ENCODE results near the gene SMARCE1.
A peak's percentile ranks its signal among the peaks of the same experiment; 100 is the strongest.

SMARCE1 gene

GRCh38 chr17:40612599-40613244 is 34.9 kb downstream of the SMARCE1 start:
- H3K4me3 Mint-ChIP-seq = peak overlapping the region; percentile 59
- H3K9me3 Mint-ChIP-seq = no peaks in the 10 kb centered on the region
- peaks cover 9% of the 10 kb centered on the region for H3K27me3 Mint-ChIP-seq
- H3K4me1 Mint-ChIP-seq = peaks cover 93% of the 10 kb centered on the region
- CTCF ChIA-PET = interaction anchor here (1.3 to 4.2 kb wide), 2 partner anchors 15 to 51 kb away, joined by 4 to 133 read pairs; partner anchors contain the start of gene CCR7
- peak; percentile 66 for DNase-seq
- H3K27ac Mint-ChIP-seq = peak overlapping the region; percentile 93
- H3K36me3 Mint-ChIP-seq = peaks cover 1% of the 10 kb centered on the region

GRCh38 chr17:40611840-40612474 is 35.7 kb downstream of the SMARCE1 start:
- Mint-ChIP-seq H3K36me3 (peaks cover 1% of the 10 kb centered on the region), H3K9me3 (no peaks in the 10 kb centered on the region), H3K4me1 (peaks cover 94% of the 10 kb centered on the region), H3K27me3 (peaks cover 6% of the 10 kb centered on the region), H3K27ac (peak overlapping the region; percentile 90), H3K4me3 (peak overlapping the region; percentile 31)
- CTCF ChIA-PET = interaction anchor here (1.0 to 4.2 kb wide), 5 partner anchors 8 to 51 kb away, joined by 3 to 133 read pairs (median 4); partner anchors contain the start of gene CCR7
- DNase-seq = no peak

- no peak overlapping the region for H3K27ac Mint-ChIP-seq
- H3K27me3 Mint-ChIP-seq = no peaks in the 10 kb centered on the region
- peaks cover 1% of the 10 kb centered on the region for H3K36me3 Mint-ChIP-seq
- DNase-seq = no peak
- H3K9me3 Mint-ChIP-seq = no peaks in the 10 kb centered on the region
- no peak overlapping the region for H3K4me3 Mint-ChIP-seq
- CTCF ChIA-PET = interaction anchor here (0.8 to 2.2 kb wide), 4 partner anchors 10 to 76 kb away, joined by 3 to 8 read pairs (median 4); no protein-coding TSS in a partner anchor
- H3K4me1 Mint-ChIP-seq = peaks cover 96% of the 10 kb centered on the region
Measured at GRCh38 chr17:40610359-40610758, 37.3 kb downstream of the SMARCE1 start.

DNA sequence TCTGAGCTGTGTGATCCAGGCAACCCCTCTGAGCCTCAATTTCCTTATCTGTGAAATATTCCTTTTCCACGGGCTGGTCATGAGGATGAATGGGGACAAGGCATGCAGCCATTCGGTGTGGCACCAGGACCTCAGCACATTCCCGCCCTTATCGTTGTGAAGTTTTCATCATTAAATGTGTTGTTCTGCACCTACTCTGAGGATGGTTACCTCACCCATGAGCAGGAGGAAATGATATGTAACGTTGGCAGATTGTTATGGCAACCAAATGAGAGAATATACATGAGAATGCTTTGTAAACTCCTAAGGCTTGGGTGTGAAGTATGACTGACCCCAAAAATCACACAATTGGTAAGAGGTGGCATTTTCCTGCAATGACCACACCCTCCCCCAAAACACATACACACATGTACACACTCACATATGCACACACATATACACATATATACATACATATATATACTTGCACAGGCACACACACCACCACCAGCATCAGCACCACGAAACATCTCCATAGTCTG is 39.5 kb downstream of the SMARCE1 start:
- DNase-seq = peak; percentile 47
- CTCF ChIA-PET = interaction anchor here (1.1 to 1.8 kb wide), 3 partner anchors 43 to 46 kb away, joined by 3 to 9 read pairs (median 3); partner anchors contain the start of gene CCR7
- Mint-ChIP-seq H3K4me3 (no peak overlapping the region), H3K27me3 (no peaks in the 10 kb centered on the region), H3K4me1 (peaks cover 98% of the 10 kb centered on the region), H3K9me3 (no peaks in the 10 kb centered on the region), H3K27ac (peak overlapping the region; percentile 86), H3K36me3 (peaks cover 8% of the 10 kb centered on the region)

DNA sequence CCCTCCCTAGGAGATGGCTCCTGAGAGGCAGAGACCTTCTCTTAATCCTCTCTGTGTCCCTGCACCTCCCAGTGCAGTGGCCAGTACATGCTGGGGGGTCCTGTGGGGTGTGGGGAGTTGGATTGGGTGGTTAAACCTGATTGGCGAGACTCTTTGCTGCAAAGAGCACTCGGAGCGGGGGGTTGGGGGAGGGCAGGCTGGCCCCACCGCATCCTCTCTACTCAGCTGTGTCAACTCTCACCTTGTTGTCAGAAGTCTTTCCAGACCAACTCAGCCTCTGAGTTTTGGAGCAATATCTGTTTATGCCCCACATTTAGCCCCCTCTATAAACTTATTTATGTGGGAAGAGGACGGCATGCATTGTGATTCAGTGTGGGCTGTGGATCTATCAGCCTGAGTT is 40.0 kb downstream of the SMARCE1 start:
- CTCF ChIA-PET = interaction anchor here (1.1 to 1.8 kb wide), 4 partner anchors 8 to 46 kb away, joined by 3 to 9 read pairs (median 4); partner anchors contain the start of gene CCR7
- peaks cover 98% of the 10 kb centered on the region for H3K4me1 Mint-ChIP-seq
- no peak overlapping the region for H3K4me3 Mint-ChIP-seq

GRCh38 chr17:40606548-40607353 is 40.9 kb downstream of the SMARCE1 start:
- H3K4me3 Mint-ChIP-seq = no peak overlapping the region

More for the DNA sequence above, 40.0 kb downstream of the SMARCE1 start:
- Mint-ChIP-seq H3K27ac (peak overlapping the region; percentile 86), H3K27me3 (no peaks in the 10 kb centered on the region), H3K9me3 (no peaks in the 10 kb centered on the region), H3K36me3 (peaks cover 12% of the 10 kb centered on the region)
- DNase-seq = peak; percentile 69

GRCh38 chr17:40605306-40605705 is 42.3 kb downstream of the SMARCE1 start:
- H3K27me3 Mint-ChIP-seq = no peaks in the 10 kb centered on the region
- peak; percentile 77 for DNase-seq
- CTCF ChIA-PET = interaction anchor here (0.7 to 4.8 kb wide), 5 partner anchors 10 to 51 kb away, joined by 4 to 25 read pairs (median 11); partner anchors contain the start of gene CCR7
- peak overlapping the region; percentile 47 for H3K4me3 Mint-ChIP-seq
- peaks cover 20% of the 10 kb centered on the region for H3K36me3 Mint-ChIP-seq
- H3K9me3 Mint-ChIP-seq = no peaks in the 10 kb centered on the region
- peaks cover 100% of the 10 kb centered on the region for H3K4me1 Mint-ChIP-seq
- peak overlapping the region; percentile 94 for H3K27ac Mint-ChIP-seq

More at GRCh38 chr17:40606548-40607353, 40.9 kb downstream of the SMARCE1 start:
- DNase-seq = no peak
- peaks cover 99% of the 10 kb centered on the region for H3K4me1 Mint-ChIP-seq
- CTCF ChIA-PET = interaction anchor here (1.1 to 1.8 kb wide), 4 partner anchors 9 to 45 kb away, joined by 3 to 9 read pairs (median 4); partner anchors contain the start of gene CCR7
- peak overlapping the region; percentile 94 for H3K27ac Mint-ChIP-seq
- peaks cover 12% of the 10 kb centered on the region for H3K36me3 Mint-ChIP-seq
- no peaks in the 10 kb centered on the region for H3K27me3 Mint-ChIP-seq
- H3K9me3 Mint-ChIP-seq = no peaks in the 10 kb centered on the region

DNA sequence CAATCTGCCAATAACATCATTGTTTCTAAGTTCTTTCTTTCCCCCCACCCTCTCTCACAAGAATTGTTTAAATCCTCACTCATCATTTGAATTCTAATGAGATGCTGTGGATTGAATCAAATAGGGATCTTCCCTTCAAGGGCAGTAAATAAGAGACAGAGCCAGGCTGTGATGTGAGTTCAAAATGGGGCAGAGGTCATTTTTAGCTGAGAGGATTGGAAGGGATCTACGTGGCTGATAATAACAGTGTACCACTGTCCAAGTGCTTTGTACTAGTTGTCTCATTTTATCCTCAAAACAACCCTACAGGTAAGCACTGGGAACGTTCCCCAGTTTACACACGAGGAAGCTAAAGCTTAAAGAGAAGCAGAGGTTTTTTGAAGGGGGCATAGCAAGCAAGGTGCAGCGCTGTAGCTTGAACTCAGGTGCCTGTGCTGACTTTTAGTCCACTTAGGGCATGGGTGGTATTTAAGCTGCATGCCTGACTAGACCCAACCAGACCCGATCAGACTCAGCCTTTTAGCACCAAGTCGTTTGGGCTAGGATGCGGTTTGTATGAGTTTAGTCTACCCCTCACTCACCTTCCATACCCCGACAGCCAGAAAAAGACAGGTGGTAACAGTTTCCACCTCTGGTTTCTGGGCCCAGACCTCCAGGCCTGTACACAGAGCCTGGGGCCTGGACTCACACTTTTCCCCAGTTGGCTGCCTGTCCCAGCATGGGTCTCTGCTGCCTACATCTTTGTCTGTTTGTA is 43.1 kb downstream of the SMARCE1 start:
- Mint-ChIP-seq H3K4me1 (peaks cover 100% of the 10 kb centered on the region), H3K36me3 (peaks cover 20% of the 10 kb centered on the region), H3K27me3 (no peaks in the 10 kb centered on the region), H3K4me3 (peak overlapping the region; percentile 47), H3K9me3 (no peaks in the 10 kb centered on the region), H3K27ac (peak overlapping the region; percentile 94)
- no peak for DNase-seq
- CTCF ChIA-PET = interaction anchor here (0.6 to 4.8 kb wide), 6 partner anchors 11 to 251 kb away, joined by 3 to 25 read pairs (median 10); partner anchors contain the start of gene CCR7

- Mint-ChIP-seq H3K9me3 (no peaks in the 10 kb centered on the region), H3K4me3 (peak overlapping the region; percentile 35), H3K4me1 (peaks cover 100% of the 10 kb centered on the region), H3K27me3 (no peaks in the 10 kb centered on the region), H3K36me3 (peaks cover 21% of the 10 kb centered on the region), H3K27ac (peak overlapping the region; percentile 94)
- DNase-seq = peak; percentile 83
- CTCF ChIA-PET = interaction anchor here (1.5 to 4.8 kb wide), 6 partner anchors 12 to 41 kb away, joined by 3 to 25 read pairs (median 13); partner anchors contain the start of gene CCR7
Measured at GRCh38 chr17:40602445-40603443, 44.9 kb downstream of the SMARCE1 start.

DNA sequence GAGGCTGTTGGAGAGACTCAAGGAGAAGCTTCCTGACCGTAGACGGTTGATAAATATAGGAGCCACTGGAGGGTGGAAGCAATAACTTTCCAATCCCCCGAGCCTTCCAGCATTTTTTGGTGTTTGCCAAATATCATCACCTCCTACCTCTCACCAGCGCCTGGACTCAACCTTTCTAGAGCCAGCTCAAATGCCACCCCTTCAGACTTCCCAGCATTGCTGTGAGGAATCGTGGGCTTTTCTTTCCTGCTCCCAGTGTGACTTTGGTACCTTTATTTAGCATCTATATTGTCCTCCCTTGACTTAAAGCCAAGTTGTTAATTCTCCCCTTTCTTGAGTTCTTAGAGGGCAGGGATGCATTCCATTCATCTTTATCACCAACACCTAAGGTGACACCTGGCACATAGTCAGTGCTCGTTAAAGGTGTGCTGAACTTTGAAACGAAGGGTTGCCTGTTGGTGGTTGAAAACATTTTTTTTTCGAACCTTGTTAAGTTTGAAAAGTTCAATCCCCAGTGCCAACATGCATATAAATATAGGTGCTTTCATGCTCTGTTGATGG is 47.1 kb downstream of the SMARCE1 start:
- Mint-ChIP-seq H3K9me3 (peaks cover 7% of the 10 kb centered on the region), H3K27ac (peak overlapping the region; percentile 94), H3K4me1 (peaks cover 99% of the 10 kb centered on the region), H3K4me3 (no peak overlapping the region), H3K36me3 (peaks cover 33% of the 10 kb centered on the region), H3K27me3 (no peaks in the 10 kb centered on the region)
- CTCF ChIA-PET = no interaction called here
- DNase-seq = no peak

DNA sequence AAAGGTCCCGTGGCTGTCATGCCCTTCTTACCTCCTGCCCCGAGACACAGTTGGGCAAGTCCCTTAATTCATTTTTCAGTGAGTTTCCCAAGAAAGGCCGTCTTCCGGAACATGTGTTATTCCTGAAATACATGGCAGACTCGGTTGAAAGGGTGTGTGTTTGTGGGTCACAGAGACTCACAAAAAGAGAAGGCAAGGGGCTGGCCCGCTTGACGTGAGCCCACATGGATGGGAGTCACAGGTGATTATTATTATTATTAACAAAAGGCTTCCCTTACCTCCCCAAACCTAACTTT is 48.2 kb downstream of the SMARCE1 start:
- peak overlapping the region; percentile 94 for H3K27ac Mint-ChIP-seq
- H3K9me3 Mint-ChIP-seq = peaks cover 7% of the 10 kb centered on the region
- H3K4me1 Mint-ChIP-seq = peaks cover 96% of the 10 kb centered on the region
- CTCF ChIA-PET = no interaction called here
- H3K36me3 Mint-ChIP-seq = peaks cover 33% of the 10 kb centered on the region
- H3K27me3 Mint-ChIP-seq = no peaks in the 10 kb centered on the region
- peak overlapping the region; percentile 22 for H3K4me3 Mint-ChIP-seq
- no peak for DNase-seq
